GM10248 (cell line): ENCODE data around the gene NSD2.

ENCODE experiments used
- CTCF ChIA-PET: fragments of 300-600 bp; sonication (Branson Sonifier 250); formaldehyde crosslinking; extraction: SDS; loops from one replicate; lab custom pipeline; 2021; ENCODE audit warnings: antibody characterized with exemption; lab: Yijun Ruan, JAX
- POLR2A ChIA-PET: fragments of 350-650 bp; sonication (Branson Sonifier 250); formaldehyde crosslinking; extraction: SDS; loops from one replicate; lab custom pipeline; 2020; ENCODE audit warnings: antibody characterized with exemption; lab: Yijun Ruan, JAX
- DNase-seq: peaks from one replicate; pipeline ENCODE4 v3.0.0; 2012; ENCODE audit errors: extremely low spot score
- TF ChIP-seq, protein P1 (sequence below): IDR thresholded peaks from 2 replicates; pipeline ENCODE4 v1.5.1; 2012; ENCODE audit warnings: mild to moderate bottlenecking, low read depth; ENCODE audit errors: extremely low read depth, missing control alignments, control extremely low read depth

Gene NSD2

DNA sequence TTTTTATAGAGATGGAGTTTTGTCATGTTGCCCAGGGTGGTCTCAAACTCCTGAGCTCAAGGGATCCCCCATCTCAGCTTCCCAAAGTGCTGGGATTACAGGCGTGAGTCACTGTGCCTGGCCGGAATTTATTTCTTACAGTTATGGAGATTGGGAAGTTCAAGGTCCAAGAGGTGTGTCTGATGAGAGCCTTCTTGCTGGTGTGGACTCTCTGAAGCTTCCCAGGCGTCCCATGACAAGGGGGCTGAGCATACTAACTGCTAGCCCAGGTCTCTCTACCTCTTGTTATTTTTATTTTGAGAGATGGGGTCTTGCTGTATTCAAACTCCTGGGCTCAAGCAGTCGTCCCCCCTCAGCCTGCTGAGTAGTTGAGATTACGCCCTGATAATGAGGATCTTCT lies 2.9 kb upstream of the NSD2 start:
- ChIA-PET CTCF (interaction anchor here (1.0 to 1.3 kb wide), 2 partner anchors 11 to 22 kb away, joined by 4 read pairs; no protein-coding TSS in a partner anchor), POLR2A (no interaction called here)
- TF ChIP-seq, protein P1, sequence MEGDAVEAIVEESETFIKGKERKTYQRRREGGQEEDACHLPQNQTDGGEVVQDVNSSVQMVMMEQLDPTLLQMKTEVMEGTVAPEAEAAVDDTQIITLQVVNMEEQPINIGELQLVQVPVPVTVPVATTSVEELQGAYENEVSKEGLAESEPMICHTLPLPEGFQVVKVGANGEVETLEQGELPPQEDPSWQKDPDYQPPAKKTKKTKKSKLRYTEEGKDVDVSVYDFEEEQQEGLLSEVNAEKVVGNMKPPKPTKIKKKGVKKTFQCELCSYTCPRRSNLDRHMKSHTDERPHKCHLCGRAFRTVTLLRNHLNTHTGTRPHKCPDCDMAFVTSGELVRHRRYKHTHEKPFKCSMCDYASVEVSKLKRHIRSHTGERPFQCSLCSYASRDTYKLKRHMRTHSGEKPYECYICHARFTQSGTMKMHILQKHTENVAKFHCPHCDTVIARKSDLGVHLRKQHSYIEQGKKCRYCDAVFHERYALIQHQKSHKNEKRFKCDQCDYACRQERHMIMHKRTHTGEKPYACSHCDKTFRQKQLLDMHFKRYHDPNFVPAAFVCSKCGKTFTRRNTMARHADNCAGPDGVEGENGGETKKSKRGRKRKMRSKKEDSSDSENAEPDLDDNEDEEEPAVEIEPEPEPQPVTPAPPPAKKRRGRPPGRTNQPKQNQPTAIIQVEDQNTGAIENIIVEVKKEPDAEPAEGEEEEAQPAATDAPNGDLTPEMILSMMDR: no peak
- no peak for DNase-seq

DNA sequence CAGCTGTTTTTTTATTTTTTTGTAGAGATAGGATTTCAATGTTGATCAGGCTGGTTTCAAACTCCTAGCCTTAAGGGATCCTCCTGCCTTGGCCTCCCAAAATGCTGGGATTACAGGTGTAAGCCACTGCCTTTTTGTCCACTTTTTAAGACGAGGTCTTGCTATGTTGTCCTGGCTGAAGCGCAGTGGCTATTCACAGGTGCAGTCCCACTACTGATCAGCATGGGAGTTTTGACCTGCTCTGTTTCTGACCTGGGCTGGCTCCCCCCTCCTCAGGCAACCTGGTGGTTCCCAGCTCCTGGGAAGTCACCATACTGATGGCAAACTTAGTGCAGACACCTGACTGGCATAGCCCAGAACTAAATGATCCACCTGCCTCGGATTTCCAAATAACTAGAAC lies 2.3 kb upstream of the NSD2 start:
- TF ChIP-seq, protein P1: no peak
- CTCF ChIA-PET: interaction anchor here (1.3 kb wide), 1 partner anchor 23 kb away, joined by 4 read pairs; no protein-coding TSS in a partner anchor
- no peak for DNase-seq
- POLR2A ChIA-PET: no interaction called here

DNA sequence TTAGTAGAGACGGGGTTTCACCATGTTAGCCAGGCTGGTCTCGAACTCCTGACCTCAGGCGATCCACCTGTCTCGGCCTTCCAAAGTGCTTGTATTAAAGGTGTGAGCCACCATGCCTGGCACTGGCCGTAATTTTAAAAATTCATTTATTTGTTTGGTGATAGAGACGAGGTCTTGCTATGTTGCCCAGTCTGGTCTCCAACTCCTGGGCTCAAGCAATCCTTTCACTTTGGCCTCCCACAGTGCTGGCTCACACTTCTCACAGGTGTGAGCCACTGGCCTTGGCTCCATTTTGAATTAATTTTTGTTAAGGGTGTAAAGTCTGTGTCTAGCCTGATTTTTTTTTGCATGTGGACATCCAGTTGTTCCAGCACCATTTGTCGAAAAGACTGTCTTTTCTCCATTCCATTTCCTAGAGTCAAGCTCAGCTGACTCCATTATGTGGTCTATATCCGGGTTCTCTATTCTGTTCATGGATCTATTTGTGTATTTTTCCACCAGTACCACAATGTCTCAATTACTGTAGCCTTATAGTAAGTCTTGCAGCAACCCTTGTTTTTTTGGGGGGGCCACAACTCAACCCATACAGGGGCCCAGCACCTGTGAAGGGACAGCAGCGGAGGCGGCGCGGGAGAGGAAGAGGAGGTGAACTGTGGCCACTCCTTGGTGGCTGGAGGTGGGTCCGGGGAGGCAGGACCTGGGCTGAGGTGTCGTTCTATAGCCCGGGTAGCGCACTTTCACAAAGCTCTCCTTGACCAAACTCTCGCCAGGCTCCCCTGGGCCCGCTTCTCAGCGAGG lies 1.5 kb upstream of the NSD2 start:
- TF ChIP-seq, protein P1: no peak
- CTCF ChIA-PET: interaction anchor here (0.9 to 2.0 kb wide), 2 partner anchors 8 to 30 kb away, joined by 3 to 8 read pairs; no protein-coding TSS in a partner anchor
- POLR2A ChIA-PET: no interaction called here
- no peak for DNase-seq

DNA sequence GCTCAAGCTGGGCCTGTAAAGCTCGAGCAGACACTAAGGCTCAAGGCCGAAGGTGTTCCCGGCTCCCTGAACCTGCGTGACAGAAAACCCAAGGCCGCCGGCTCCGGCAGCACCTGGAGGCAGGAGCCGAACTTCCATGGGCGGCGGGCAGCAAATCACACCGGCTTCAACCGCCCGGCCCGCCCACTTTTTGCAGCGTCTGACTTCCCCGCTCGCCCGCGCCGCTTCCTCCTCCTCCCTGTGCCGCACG lies 940 bp upstream of the NSD2 start:
- peak; percentile 79 for DNase-seq
- TF ChIP-seq, protein P1: no peak
- ChIA-PET CTCF (interaction anchor here (0.9 to 2.0 kb wide), 2 partner anchors 9 to 29 kb away, joined by 3 to 8 read pairs; no protein-coding TSS in a partner anchor), POLR2A (no interaction called here)

DNA sequence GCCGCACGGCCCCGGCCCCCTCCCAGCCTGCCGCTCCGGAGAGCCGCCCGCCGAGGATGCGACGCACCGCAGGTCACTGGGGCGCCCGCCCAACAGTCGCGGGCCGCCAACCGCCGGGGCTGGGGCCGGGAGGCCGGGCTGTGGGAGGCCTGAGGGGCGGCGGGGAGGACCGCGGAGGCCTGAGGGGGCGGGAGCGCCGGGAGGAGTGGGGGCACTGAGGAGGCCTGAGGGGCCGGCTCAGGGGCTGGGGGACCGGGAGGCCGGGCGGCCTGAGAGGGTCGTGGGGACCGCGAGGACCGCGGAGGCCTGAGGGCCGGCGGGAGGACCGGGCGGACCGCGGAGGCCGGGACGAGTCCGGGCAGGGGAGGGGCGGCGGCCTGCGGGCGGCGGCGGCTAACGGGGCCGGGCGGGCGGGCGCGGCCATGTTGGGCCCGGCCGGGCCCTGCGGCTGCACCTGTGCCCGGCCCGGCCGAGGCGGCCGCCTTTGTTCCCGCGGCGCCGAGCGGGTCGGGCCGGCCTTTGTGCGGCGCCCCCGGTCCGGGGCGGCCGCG lies 353 bp downstream of the NSD2 start:
- peak; percentile 50 for DNase-seq
- TF ChIP-seq, protein P1: no peak
- ChIA-PET POLR2A (no interaction called here), CTCF (no interaction called here)

DNA sequence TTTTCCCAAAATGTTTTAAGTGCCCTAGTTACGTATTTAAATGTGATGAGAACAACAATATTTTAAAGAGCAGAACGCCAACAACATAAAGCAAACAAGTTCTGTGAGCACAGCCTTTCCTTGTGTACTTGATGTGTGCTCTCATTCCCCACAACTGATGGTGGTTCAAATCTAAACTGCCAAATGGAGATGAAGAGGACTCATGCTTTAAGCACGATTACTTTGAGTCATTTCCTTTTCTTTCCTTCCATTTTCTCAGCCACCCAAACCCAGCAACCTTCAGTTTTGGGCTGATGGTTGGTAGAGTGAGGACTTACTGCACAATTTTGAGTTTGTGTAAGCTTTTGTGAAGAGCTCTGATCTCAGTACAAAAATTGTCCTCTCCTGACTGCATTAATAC lies 1.7 kb downstream of the NSD2 start:
- TF ChIP-seq, protein P1: no peak
- DNase-seq: peak; percentile 52
- POLR2A ChIA-PET: no interaction called here
- CTCF ChIA-PET: interaction anchor here (1.5 kb wide), 1 partner anchor 35 kb away, joined by 3 read pairs; no protein-coding TSS in a partner anchor
